Lung (tissue), 12 donors: ENCODE data around the gene PMIS2. TPM values are rescaled to one million over a fixed set of nuclear protein-coding genes. Genes with fewer than 3 reads are reported as not detected.

Experiments
- ATAC-seq: fragments of 200-7000 bp; cut with Tn5 transposase; one replicate; pipeline ENCODE4 v1.9.1; 2020; ENCODE audit warnings: moderate number of reproducible peaks; ENCODE audit not compliant: insufficient read depth, low FRiP score
- DNase-seq, 3 donors: peaks; one replicate each; pipeline ENCODE4 v3.0.0-alpha.2; 2013 to 2017
- H3K27ac ChIP-seq, 2 donors: one replicate each; pipeline ENCODE4 v1.5.1; 2013; ENCODE audit warnings: mild to moderate bottlenecking in 2 of 2, moderate library complexity in 2 of 2, control low read depth in 1 of 2, inconsistent platforms in 1 of 2, low read depth in 1 of 2, low read length in 1 of 2
- H3K27me3 ChIP-seq, 3 donors: one replicate each; pipeline ENCODE4 v1.5.1; 2013; ENCODE audit warnings: low read length in 2 of 3; ENCODE audit not compliant: control insufficient read depth in 3 of 3, insufficient read depth in 3 of 3
- H3K36me3 ChIP-seq, 4 donors: one replicate each; pipeline ENCODE4 v1.5.1; 2013; ENCODE audit warnings: low read length in 4 of 4, mild to moderate bottlenecking in 1 of 4, moderate library complexity in 1 of 4; ENCODE audit not compliant: control insufficient read depth in 4 of 4, insufficient read depth in 4 of 4
- H3K4me1 ChIP-seq, 5 donors: one replicate each; pipeline ENCODE4 v1.5.1; 2013; ENCODE audit warnings: low read length in 5 of 5, mild to moderate bottlenecking in 2 of 5, moderate library complexity in 1 of 5; ENCODE audit not compliant: control insufficient read depth in 5 of 5, insufficient read depth in 5 of 5
- H3K4me3 ChIP-seq: one replicate; pipeline ENCODE4 v1.5.1; 2013; ENCODE audit warnings: mild to moderate bottlenecking, control low read depth, moderate library complexity
- H3K9ac ChIP-seq, 2 donors: one replicate each; pipeline ENCODE4 v1.5.1; 2013; ENCODE audit warnings: low read length in 2 of 2, control low read depth in 1 of 2; ENCODE audit not compliant: insufficient read depth in 1 of 2
- H3K9me3 ChIP-seq, 4 donors: one replicate each; pipeline ENCODE4 v1.5.1; 2013; ENCODE audit warnings: low read length in 3 of 4, mild to moderate bottlenecking in 1 of 4, moderate library complexity in 1 of 4; ENCODE audit not compliant: control insufficient read depth in 4 of 4, insufficient read depth in 3 of 4
- CTCF ChIP-seq: IDR thresholded peaks from 2 replicates; pipeline ENCODE4 v1.5.1; 2012; ENCODE audit warnings: mild to moderate bottlenecking; ENCODE audit errors: control extremely low read depth, extremely low read depth
- WGBS, 2 donors: extraction: QIAGEN DNeasy Blood & Tissue Kit; methylation state at CpG; one replicate each; pipeline ENCODE4 v1.1.7; 2013; 5-methylcytosine and 5-hydroxymethylcytosine counted together
- polyA plus RNA-seq, 2 donors: library from polyadenylated mRNA; stranded (reverse); fragments of 200-250 nt; gene quantifications; one replicate each; pipeline ENCODE4 v1.2.1, GENCODE V29; 2013
- total RNA-seq, 2 donors: library from RNA; depleted of rRNA in 1 of 2; stranded (reverse); fragments of >200 nt in 1 of 2; gene quantifications; one replicate each; pipeline ENCODE4 v1.2.1, GENCODE V29; 2014 to 2021
- donor health status: control.
- donor health status: control.
- donor health status: Bipolar disorder and iron deficiency.
- donor health status: healthy.
- donor health status: DM: yes; HTN: yes; CAD: no.

The PMIS2 gene
- total and polyA plus RNA-seq, 4 donors = not detected

GRCh38 chr19:35569281-35569781 lies 16.6 kb upstream of the PMIS2 start:
- Histone ChIP-seq H3K36me3 (no peaks in the 10 kb centered on the region), H3K9ac (no peak overlapping the region), H3K4me3 (no peak overlapping the region), H3K4me1 (no peaks in the 10 kb centered on the region), H3K27me3 (no peaks in the 10 kb centered on the region), H3K27ac (no peak overlapping the region), H3K9me3 (peaks cover 0 to 2% (median 0%) of the 10 kb centered on the region in 4 donors)
- no peak for TF ChIP-seq CTCF
- 55 to 66% methylated on average over 5 of the region's 5 CpGs for WGBS, 2 donors
- DNase-seq (no peak), ATAC-seq (no peak)

GRCh38 chr19:35571406-35571965 lies 14.5 kb upstream of the PMIS2 start:
- ATAC-seq = no peak
- H3K36me3 ChIP-seq = no peaks in the 10 kb centered on the region
- H3K27me3 ChIP-seq = no peaks in the 10 kb centered on the region
- no peak overlapping the region for H3K9ac ChIP-seq
- no peaks in the 10 kb centered on the region for H3K4me1 ChIP-seq
- H3K9me3 ChIP-seq = peaks cover 0 to 7% (median 0%) of the 10 kb centered on the region in 4 donors
- DNase-seq = no peak
- no peak for TF ChIP-seq CTCF
- no peak overlapping the region for H3K27ac ChIP-seq
- H3K4me3 ChIP-seq = no peak overlapping the region
- 91 to 100% methylated on average over 1 of the region's 1 CpG for WGBS, 2 donors

- Histone ChIP-seq H3K4me3 (no peak overlapping the region), H3K4me1 (no peaks in the 10 kb centered on the region), H3K9ac (no peak overlapping the region), H3K27ac (no peak overlapping the region), H3K9me3 (peaks cover 0 to 17% (median 3%) of the 10 kb centered on the region in 4 donors), H3K27me3 (peaks cover 0 to under 1% (median 0%) of the 10 kb centered on the region in 3 donors), H3K36me3 (no peaks in the 10 kb centered on the region)
- ATAC-seq (no peak), DNase-seq (no peak)
- TF ChIP-seq CTCF = no peak
- WGBS, 2 donors = 71 to 75% methylated on average over 1 of the region's 1 CpG
These were observed 8.1 kb upstream of the PMIS2 start for GRCh38 chr19:35577918-35578317.

GRCh38 chr19:35578707-35579106 lies 7.3 kb upstream of the PMIS2 start:
- Histone ChIP-seq H3K27me3 (peaks cover 0 to 3% (median 0%) of the 10 kb centered on the region in 3 donors), H3K27ac (no peak overlapping the region), H3K4me3 (no peak overlapping the region), H3K9me3 (peaks cover 0 to 17% (median 3%) of the 10 kb centered on the region in 4 donors), H3K36me3 (no peaks in the 10 kb centered on the region), H3K4me1 (no peaks in the 10 kb centered on the region), H3K9ac (no peak overlapping the region)
- DNase-seq = no peak
- ATAC-seq = no peak
- 72 to 80% methylated on average over 7 of the region's 7 CpGs for WGBS, 2 donors
- no peak for TF ChIP-seq CTCF
